ENCODE results near the gene CGB5.
A peak's percentile ranks its signal among the peaks of the same experiment; 100 is the strongest.
"Not testable (repeated sequence)": the region's sequence is repeated elsewhere in the genome, so short reads cannot be mapped to it uniquely, and the experiment has no call there.

Gene CGB5

GRCh38 chr19:49043548-49043947 lies at the start of gene CGB5:
CGB5 (plus strand) TSS chr19:49043848; CDS start chr19:49044210, 362 bp downstream.
- not testable (repeated sequence) for H3K27me3 Mint-ChIP-seq (ENCODE audit: low read depth); H3K36me3 Mint-ChIP-seq (ENCODE audit: low read depth); H3K27ac Mint-ChIP-seq; H3K4me3 Mint-ChIP-seq; H3K4me1 Mint-ChIP-seq; H3K9me3 Mint-ChIP-seq

- Mint-ChIP-seq H3K4me1 (peaks cover 42% of the 10 kb centered on the region), H3K9me3 (no peaks in the 10 kb centered on the region), H3K36me3 (ENCODE audit: low read depth) (peaks cover 15% of the 10 kb centered on the region), H3K27me3 (ENCODE audit: low read depth) (no peaks in the 10 kb centered on the region), H3K4me3 (peak overlapping the region; percentile 93 to 96 (median 96)), H3K27ac (peak overlapping the region; percentile 85 to 99 (median 98))
- TF ChIP-seq CTCF (IDR thresholded peaks at IDR 0.05; ENCODE audit: unreplicated experiment in 3 of 3) = no peak
These were observed 49.6 kb upstream of the CGB5 start for GRCh38 chr19:48994035-48994386.

GRCh38 chr19:48997972-48998371 lies 45.7 kb upstream of the CGB5 start:
- Mint-ChIP-seq H3K9me3 (no peaks in the 10 kb centered on the region), H3K27me3 (ENCODE audit: low read depth) (no peaks in the 10 kb centered on the region), H3K4me1 (peaks cover 17% of the 10 kb centered on the region), H3K36me3 (ENCODE audit: low read depth) (peaks cover 13% of the 10 kb centered on the region), H3K27ac (no peak overlapping the region), H3K4me3 (no peak overlapping the region)
- TF ChIP-seq CTCF (IDR thresholded peaks at IDR 0.05; ENCODE audit: unreplicated experiment in 3 of 3) = no peak

GRCh38 chr19:48999481-49000325 lies 43.9 kb upstream of the CGB5 start:
- Mint-ChIP-seq H3K9me3 (no peaks in the 10 kb centered on the region), H3K27ac (no peak overlapping the region)

GRCh38 chr19:49004133-49004532 lies 39.5 kb upstream of the CGB5 start:
- Mint-ChIP-seq H3K27me3 (ENCODE audit: low read depth) (no peaks in the 10 kb centered on the region), H3K4me1 (no peaks in the 10 kb centered on the region), H3K9me3 (no peaks in the 10 kb centered on the region), H3K36me3 (ENCODE audit: low read depth) (peaks cover 37% of the 10 kb centered on the region), H3K4me3 (no peak overlapping the region), H3K27ac (no peak overlapping the region)
- no peak for TF ChIP-seq CTCF (IDR thresholded peaks at IDR 0.05; ENCODE audit: unreplicated experiment in 3 of 3)

More at GRCh38 chr19:48999481-49000325, 43.9 kb upstream of the CGB5 start:
- peaks cover 24% of the 10 kb centered on the region for H3K36me3 Mint-ChIP-seq (ENCODE audit: low read depth)
- no peaks in the 10 kb centered on the region for H3K27me3 Mint-ChIP-seq (ENCODE audit: low read depth)
- peaks cover 8% of the 10 kb centered on the region for H3K4me1 Mint-ChIP-seq
- TF ChIP-seq CTCF (IDR thresholded peaks at IDR 0.05; ENCODE audit: unreplicated experiment in 3 of 3) = peak; percentile 44 to 59 (median 50)
- H3K4me3 Mint-ChIP-seq = no peak overlapping the region

GRCh38 chr19:49004964-49005614 lies 38.6 kb upstream of the CGB5 start:
- H3K4me3 Mint-ChIP-seq = no peak overlapping the region
- H3K9me3 Mint-ChIP-seq = no peaks in the 10 kb centered on the region
- TF ChIP-seq CTCF (IDR thresholded peaks at IDR 0.05; ENCODE audit: unreplicated experiment in 3 of 3) = no peak
- no peaks in the 10 kb centered on the region for H3K27me3 Mint-ChIP-seq (ENCODE audit: low read depth)
- no peaks in the 10 kb centered on the region for H3K4me1 Mint-ChIP-seq
- peaks cover 30% of the 10 kb centered on the region for H3K36me3 Mint-ChIP-seq (ENCODE audit: low read depth)
- no peak overlapping the region for H3K27ac Mint-ChIP-seq
